ENCODE results near the gene FAM13B.
A peak's percentile ranks its signal among the peaks of the same experiment; 100 is the strongest.
"Not testable (repeated sequence)": the region's sequence is repeated elsewhere in the genome, so short reads cannot be mapped to it uniquely, and the experiment has no call there.

FAM13B gene

DNA sequence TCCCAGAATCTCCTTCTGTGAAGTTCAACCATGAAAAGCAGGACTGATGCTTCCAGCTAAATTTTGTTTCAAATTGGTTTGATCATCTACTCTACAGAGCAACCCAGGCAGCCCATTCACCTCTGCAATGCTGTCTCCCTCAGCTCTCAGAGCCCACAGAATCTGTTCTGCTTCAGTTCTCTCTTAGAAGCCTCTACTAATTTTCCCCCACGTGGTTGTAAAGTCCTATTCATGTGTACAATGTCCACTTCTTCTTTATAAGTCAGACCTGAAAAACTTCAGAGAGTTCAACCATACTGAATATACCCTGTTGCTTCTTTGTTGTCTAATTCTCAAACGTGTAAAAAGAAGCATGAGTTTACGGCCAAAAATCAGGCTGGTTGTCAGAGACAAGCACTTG is 21.3 kb upstream of the FAM13B start:
- Histone ChIP-seq H3K4me3 (ENCODE audit: low read length in 2 of 2) (no peak overlapping the region), H3K27ac (ENCODE audit: low read length) (no peak overlapping the region), H3K27me3 (ENCODE audit: control insufficient read depth in 1 of 2, insufficient read depth in 2 of 2, low read length in 2 of 2) (peaks cover 0 to 2% of the 10 kb centered on the region in 2 donors), H3K4me1 (ENCODE audit: control insufficient read depth, insufficient read depth, low read length) (no peaks in the 10 kb centered on the region), H3K9me3 (ENCODE audit: control insufficient read depth in 2 of 2, low read length in 2 of 2) (no peaks in the 10 kb centered on the region), H3K9ac (ENCODE audit: low read length in 2 of 2) (no peak overlapping the region), H3K36me3 (ENCODE audit: control insufficient read depth in 2 of 2, insufficient read depth in 2 of 2, low read length in 2 of 2) (no peaks in the 10 kb centered on the region)

DNA sequence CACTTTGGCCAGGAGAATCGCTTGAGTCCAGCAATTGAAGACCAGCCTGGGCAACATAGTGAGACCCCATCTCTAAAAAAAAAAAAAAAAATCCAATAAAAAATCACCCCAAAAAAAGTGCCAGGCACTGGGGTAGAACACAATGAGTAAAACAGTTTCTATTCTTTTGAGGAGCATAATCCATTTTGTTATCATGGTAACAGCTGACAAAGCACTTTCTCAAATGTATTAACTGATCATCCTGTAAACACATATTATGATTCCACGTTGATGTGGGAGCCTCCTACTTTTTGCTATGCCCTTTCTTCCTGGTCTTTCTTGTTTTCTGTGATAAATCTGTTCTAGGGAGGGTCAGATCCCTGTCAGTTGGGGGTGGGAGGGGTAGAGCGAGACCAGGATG is 20.7 kb upstream of the FAM13B start:
- Histone ChIP-seq H3K9me3 (ENCODE audit: control insufficient read depth in 2 of 2, low read length in 2 of 2) (no peaks in the 10 kb centered on the region), H3K27me3 (ENCODE audit: control insufficient read depth in 1 of 2, insufficient read depth in 2 of 2, low read length in 2 of 2) (peaks cover 0 to 2% of the 10 kb centered on the region in 2 donors), H3K36me3 (ENCODE audit: control insufficient read depth in 2 of 2, insufficient read depth in 2 of 2, low read length in 2 of 2) (no peaks in the 10 kb centered on the region), H3K27ac (ENCODE audit: low read length) (no peak overlapping the region), H3K4me3 (ENCODE audit: low read length in 2 of 2) (no peak overlapping the region), H3K4me1 (ENCODE audit: control insufficient read depth, insufficient read depth, low read length) (no peaks in the 10 kb centered on the region), H3K9ac (ENCODE audit: low read length in 2 of 2) (no peak overlapping the region)

DNA sequence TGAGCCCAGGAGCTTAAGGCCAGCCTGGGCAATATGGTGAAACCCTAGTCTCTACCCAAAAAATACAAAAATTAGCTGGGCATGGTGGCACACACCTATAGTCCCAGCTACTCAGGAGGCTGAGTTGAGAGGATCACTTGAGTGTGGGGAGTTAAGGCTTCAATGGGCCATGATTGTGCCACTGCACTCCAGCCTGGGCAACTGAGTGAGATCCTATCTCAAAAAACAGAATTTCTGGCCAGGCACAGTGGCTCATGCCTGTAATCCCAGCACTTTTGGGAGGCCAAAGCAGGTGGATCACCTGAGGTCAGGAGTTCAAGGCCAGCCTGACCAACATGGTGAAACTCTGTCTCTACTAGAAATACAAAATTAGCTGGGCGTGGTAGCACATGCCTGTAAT is 19.8 kb upstream of the FAM13B start:
- not testable (repeated sequence) for H3K4me3 ChIP-seq (ENCODE audit: low read length in 2 of 2); H3K4me1 ChIP-seq (ENCODE audit: control insufficient read depth, insufficient read depth, low read length); H3K27me3 ChIP-seq (ENCODE audit: control insufficient read depth in 1 of 2, insufficient read depth in 2 of 2, low read length in 2 of 2); H3K27ac ChIP-seq (ENCODE audit: low read length); H3K9ac ChIP-seq (ENCODE audit: low read length in 2 of 2); H3K36me3 ChIP-seq (ENCODE audit: control insufficient read depth in 2 of 2, insufficient read depth in 2 of 2, low read length in 2 of 2); H3K9me3 ChIP-seq (ENCODE audit: control insufficient read depth in 2 of 2, low read length in 2 of 2)

DNA sequence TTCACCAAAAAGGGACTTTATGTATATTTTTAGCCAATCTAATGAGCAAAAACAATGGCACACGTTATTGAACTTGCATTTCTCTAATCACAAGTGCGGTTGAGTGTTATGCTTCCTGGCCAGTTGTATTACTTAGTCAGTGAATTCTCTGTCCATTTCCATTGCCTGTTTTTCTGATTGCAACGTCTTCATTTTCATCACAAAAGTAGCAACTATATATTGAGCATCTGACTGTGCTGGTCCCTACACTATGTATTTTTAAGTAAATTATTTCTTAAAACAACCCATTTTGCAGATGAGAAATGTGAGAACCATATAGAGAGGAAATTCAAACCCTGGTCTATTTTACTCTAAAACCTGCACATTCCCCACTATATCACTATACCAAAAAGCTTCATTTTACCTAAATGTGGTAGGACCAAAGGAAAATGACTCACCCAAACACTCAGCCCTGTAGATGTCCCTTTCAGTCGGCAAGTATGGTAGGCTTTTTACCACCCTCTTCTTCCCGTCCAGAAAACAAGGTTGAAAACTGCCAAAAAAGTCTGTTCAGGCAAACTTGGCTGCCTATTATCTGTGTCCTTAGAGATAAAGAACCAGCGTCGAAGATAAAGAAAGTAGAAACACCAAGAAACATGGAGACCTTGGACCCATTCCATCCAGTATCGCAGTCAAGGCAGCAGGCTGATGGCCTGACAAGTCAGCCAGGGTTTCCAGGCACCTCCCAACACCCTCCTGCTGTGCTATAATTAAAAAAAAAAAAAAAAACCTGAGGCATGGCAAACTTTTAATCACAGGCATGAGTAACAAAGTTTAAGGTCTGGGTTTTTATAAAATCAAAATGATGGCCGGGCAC is 18.8 kb upstream of the FAM13B start:
- Histone ChIP-seq H3K9me3 (ENCODE audit: control insufficient read depth in 2 of 2, low read length in 2 of 2) (no peaks in the 10 kb centered on the region), H3K4me1 (ENCODE audit: control insufficient read depth, insufficient read depth, low read length) (no peaks in the 10 kb centered on the region), H3K36me3 (ENCODE audit: control insufficient read depth in 2 of 2, insufficient read depth in 2 of 2, low read length in 2 of 2) (no peaks in the 10 kb centered on the region), H3K27me3 (ENCODE audit: control insufficient read depth in 1 of 2, insufficient read depth in 2 of 2, low read length in 2 of 2) (peaks cover 0 to 2% of the 10 kb centered on the region in 2 donors), H3K27ac (ENCODE audit: low read length) (no peak overlapping the region), H3K9ac (ENCODE audit: low read length in 2 of 2) (no peak overlapping the region), H3K4me3 (ENCODE audit: low read length in 2 of 2) (no peak overlapping the region)

DNA sequence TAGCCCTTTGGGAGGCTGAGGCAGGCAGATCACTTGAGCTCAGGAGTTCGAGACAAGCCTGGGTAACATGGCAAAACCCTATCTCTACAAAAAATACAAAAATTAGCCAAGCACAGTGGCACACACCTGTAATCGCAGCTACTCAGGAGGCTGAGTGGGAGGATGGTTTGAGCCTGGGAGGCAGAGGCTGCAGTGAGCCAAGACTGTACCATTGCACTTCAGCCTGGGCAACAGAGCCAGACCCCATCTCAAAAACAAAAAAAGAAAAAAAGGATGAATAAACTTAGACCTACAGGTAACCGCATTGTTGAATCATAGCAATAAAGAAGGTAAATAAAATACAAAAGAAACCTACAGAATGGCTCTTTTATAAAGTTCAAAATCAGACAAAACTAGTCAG is 12.4 kb upstream of the FAM13B start:
- H3K27me3 ChIP-seq (ENCODE audit: control insufficient read depth in 1 of 2, insufficient read depth in 2 of 2, low read length in 2 of 2); H3K4me1 ChIP-seq (ENCODE audit: control insufficient read depth, insufficient read depth, low read length); H3K9me3 ChIP-seq (ENCODE audit: control insufficient read depth in 2 of 2, low read length in 2 of 2); H3K36me3 ChIP-seq (ENCODE audit: control insufficient read depth in 2 of 2, insufficient read depth in 2 of 2, low read length in 2 of 2); H3K27ac ChIP-seq (ENCODE audit: low read length); H3K4me3 ChIP-seq (ENCODE audit: low read length in 2 of 2); H3K9ac ChIP-seq (ENCODE audit: low read length in 2 of 2): not testable (repeated sequence)

DNA sequence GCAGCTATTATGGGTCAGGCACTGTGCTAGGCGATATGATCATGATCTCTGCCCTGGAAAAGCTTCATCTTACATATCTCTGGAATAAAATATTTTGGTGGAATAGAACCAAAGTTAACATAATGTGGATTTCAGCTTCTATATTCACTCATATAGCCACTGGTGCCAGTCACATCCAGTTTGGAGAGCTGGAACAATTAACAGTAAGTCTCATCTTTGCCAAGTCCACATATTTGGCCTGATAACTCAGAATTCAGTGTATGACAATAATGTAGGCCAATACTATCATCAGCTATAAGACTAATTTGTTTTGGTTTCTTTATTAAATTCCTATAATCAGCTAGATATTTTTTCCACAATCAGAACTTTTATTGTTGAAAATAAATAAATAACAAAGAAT is 5.9 kb upstream of the FAM13B start:
- no peak overlapping the region for H3K4me3 ChIP-seq (ENCODE audit: low read length in 2 of 2)
- peaks cover 2% of the 10 kb centered on the region for H3K4me1 ChIP-seq (ENCODE audit: control insufficient read depth, insufficient read depth, low read length)
- no peak overlapping the region for H3K9ac ChIP-seq (ENCODE audit: low read length in 2 of 2)
- no peaks in the 10 kb centered on the region for H3K9me3 ChIP-seq (ENCODE audit: control insufficient read depth in 2 of 2, low read length in 2 of 2)
- H3K27me3 ChIP-seq (ENCODE audit: control insufficient read depth in 1 of 2, insufficient read depth in 2 of 2, low read length in 2 of 2): no peaks in the 10 kb centered on the region
- H3K36me3 ChIP-seq (ENCODE audit: control insufficient read depth in 2 of 2, insufficient read depth in 2 of 2, low read length in 2 of 2): no peaks in the 10 kb centered on the region
- H3K27ac ChIP-seq (ENCODE audit: low read length): no peak overlapping the region

DNA sequence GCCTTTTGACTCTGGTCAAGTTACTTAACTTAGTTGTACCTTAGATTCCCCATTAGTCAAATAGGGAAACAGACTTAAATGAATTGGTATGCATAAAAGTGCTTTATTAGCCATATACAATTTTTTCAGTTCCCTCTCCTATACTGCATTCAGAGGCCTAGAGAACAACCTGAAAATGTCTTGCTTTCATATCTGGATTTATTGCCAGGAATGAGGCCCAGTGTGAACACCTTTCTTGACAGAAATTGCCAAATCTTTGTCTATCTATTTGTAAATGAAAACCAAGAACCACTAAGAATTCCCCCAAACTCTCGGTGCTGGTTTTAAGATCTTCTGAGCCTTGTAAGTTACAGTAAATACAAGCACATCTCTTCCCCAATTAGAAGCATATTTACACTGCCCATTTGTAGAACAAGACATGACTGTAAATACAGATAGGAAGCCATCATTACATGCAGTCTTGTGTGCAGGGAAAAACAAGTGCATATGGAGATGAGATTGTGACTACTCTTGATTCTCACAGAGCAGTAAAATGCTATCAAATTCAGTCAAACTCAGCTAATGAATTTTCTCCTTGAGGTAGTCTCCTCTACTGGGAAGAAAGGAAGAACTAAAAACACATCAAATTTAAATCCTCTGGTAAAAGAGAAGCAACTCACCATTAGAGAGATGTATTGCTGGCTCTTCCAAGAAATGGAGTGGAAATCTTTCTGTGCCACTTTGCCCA is 5.2 kb upstream of the FAM13B start:
- no peaks in the 10 kb centered on the region for H3K9me3 ChIP-seq (ENCODE audit: control insufficient read depth in 2 of 2, low read length in 2 of 2)
- no peaks in the 10 kb centered on the region for H3K27me3 ChIP-seq (ENCODE audit: control insufficient read depth in 1 of 2, insufficient read depth in 2 of 2, low read length in 2 of 2)
- H3K36me3 ChIP-seq (ENCODE audit: control insufficient read depth in 2 of 2, insufficient read depth in 2 of 2, low read length in 2 of 2): no peaks in the 10 kb centered on the region
- H3K4me1 ChIP-seq (ENCODE audit: control insufficient read depth, insufficient read depth, low read length): peaks cover 8% of the 10 kb centered on the region
- H3K27ac ChIP-seq (ENCODE audit: low read length): no peak overlapping the region
- no peak overlapping the region for H3K4me3 ChIP-seq (ENCODE audit: low read length in 2 of 2)
- H3K9ac ChIP-seq (ENCODE audit: low read length in 2 of 2): no peak overlapping the region

DNA sequence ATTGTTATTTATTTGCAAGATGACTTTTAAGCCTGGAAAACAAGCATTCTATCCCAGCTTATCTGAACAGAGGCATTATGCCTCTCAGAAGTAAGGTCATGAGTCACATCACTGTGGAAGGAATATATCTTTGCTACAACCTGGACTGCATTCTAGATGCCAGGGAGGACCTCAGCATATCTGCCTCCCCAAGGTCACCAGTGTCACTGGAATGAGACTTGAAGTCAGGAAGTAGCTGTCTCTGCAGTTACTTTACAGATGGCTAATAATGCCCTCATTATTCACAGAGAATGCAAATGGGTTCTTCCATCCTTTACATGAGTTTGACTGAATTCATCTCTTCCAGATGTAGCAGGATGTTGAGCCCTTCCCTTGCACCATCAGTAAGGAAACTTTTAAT is 4.4 kb upstream of the FAM13B start:
- no peaks in the 10 kb centered on the region for H3K27me3 ChIP-seq (ENCODE audit: control insufficient read depth in 1 of 2, insufficient read depth in 2 of 2, low read length in 2 of 2)
- H3K4me3 ChIP-seq (ENCODE audit: low read length in 2 of 2): no peak overlapping the region
- H3K36me3 ChIP-seq (ENCODE audit: control insufficient read depth in 2 of 2, insufficient read depth in 2 of 2, low read length in 2 of 2): no peaks in the 10 kb centered on the region
- H3K4me1 ChIP-seq (ENCODE audit: control insufficient read depth, insufficient read depth, low read length): peaks cover 8% of the 10 kb centered on the region
- H3K27ac ChIP-seq (ENCODE audit: low read length): no peak overlapping the region
- no peak overlapping the region for H3K9ac ChIP-seq (ENCODE audit: low read length in 2 of 2)
- no peaks in the 10 kb centered on the region for H3K9me3 ChIP-seq (ENCODE audit: control insufficient read depth in 2 of 2, low read length in 2 of 2)

DNA sequence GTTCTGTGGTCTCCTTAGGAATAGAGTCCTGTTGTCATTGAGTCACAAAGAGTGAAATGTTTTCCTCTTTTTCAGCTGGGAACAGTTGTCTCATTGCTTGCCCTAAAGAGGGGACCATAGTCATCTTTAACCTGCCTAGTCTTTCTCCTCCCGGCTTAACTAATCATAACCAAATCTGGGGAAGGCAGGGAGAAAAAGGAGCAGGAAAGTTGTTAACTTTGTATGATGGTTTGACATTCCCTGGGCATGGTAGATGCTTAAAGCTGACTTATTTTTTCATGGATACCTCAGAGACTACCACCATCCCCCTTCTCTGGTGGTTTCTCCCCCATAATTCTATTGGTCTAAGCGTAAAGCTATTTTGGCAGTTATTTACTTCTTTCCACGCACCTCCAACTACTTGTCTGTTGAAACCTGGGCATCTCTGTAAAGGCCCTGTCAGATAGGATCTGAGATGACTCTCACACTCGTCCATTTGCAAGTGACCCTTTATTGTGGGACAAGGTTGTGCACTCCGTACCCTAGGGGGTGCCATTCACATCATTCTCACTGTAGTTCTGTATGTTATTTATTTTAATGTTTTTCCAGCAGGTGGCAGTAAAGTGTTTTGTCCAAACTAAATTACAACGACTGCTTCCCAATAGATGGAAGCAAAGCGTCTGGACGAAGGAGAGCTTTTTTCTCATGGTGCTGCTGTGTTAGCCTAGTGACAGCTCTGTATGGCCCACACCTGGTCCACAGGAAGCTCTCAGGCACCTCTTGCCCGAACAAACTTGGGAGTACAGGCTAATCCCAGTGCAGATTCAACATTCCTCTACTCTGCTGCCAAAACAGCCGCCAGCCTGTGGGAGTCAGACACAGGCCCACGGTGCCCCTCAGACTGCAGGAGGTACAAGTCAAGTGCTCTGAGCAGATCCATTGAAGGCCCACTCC is 3.0 kb upstream of the FAM13B start:
- Histone ChIP-seq H3K36me3 (ENCODE audit: control insufficient read depth in 2 of 2, insufficient read depth in 2 of 2, low read length in 2 of 2) (no peaks in the 10 kb centered on the region), H3K4me1 (ENCODE audit: control insufficient read depth, insufficient read depth, low read length) (peaks cover 11% of the 10 kb centered on the region), H3K9me3 (ENCODE audit: control insufficient read depth in 2 of 2, low read length in 2 of 2) (no peaks in the 10 kb centered on the region), H3K4me3 (ENCODE audit: low read length in 2 of 2) (peak overlapping the region; percentile 43 to 54), H3K27me3 (ENCODE audit: control insufficient read depth in 1 of 2, insufficient read depth in 2 of 2, low read length in 2 of 2) (no peaks in the 10 kb centered on the region), H3K27ac (ENCODE audit: low read length) (peak overlapping the region; percentile 31), H3K9ac (ENCODE audit: low read length in 2 of 2) (peak overlapping the region; percentile 47 to 56)

DNA sequence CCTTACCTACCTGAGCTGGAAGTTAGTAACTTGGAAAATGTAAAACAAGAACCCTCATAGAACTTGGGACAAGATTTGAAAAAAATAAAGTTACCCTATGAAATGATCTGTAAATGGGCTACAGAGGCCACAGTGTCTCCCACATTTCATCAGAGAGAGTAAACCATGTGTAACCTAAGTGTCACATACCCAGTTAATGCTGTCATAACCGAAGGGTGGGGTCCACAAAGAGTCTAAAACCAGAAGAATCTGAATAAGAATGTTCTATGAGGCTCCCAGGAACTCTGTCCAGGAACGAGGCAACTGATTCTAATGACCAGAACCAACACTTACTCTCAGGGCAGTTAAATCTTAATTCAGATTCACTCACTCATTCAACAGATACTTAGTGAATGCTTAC is 1.0 kb upstream of the FAM13B start:
- Histone ChIP-seq H3K9me3 (ENCODE audit: control insufficient read depth in 2 of 2, low read length in 2 of 2) (no peaks in the 10 kb centered on the region), H3K4me1 (ENCODE audit: control insufficient read depth, insufficient read depth, low read length) (peaks cover 26% of the 10 kb centered on the region), H3K36me3 (ENCODE audit: control insufficient read depth in 2 of 2, insufficient read depth in 2 of 2, low read length in 2 of 2) (no peaks in the 10 kb centered on the region), H3K27ac (ENCODE audit: low read length) (peak overlapping the region; percentile 98), H3K4me3 (ENCODE audit: low read length in 2 of 2) (peak overlapping the region; percentile 80 to 98), H3K9ac (ENCODE audit: low read length in 2 of 2) (peak overlapping the region; percentile 96 to 98), H3K27me3 (ENCODE audit: control insufficient read depth in 1 of 2, insufficient read depth in 2 of 2, low read length in 2 of 2) (no peaks in the 10 kb centered on the region)
